HG03439 (cell line): ENCODE measurements around the gene SOWAHB.

Experiments
- ATAC-seq: cut with Tn5 transposase; IDR thresholded peaks from one replicate; pipeline ENCODE4 v1.9.1; 2021; ENCODE audit warnings: mild to moderate bottlenecking, moderate library complexity; ENCODE audit not compliant: unreplicated experiment

Gene SOWAHB

GRCh38 chr4:76897536-76898384 lies at the start of gene SOWAHB:
Gene SOWAHB (minus strand): TSS chr4:76898144. CDS start chr4:76897849, 295 bp downstream.
- ATAC-seq, result no peak

GRCh38 chr4:76947369-76947768 lies 49.4 kb upstream of the SOWAHB start:
- no peak for ATAC-seq

- no peak for ATAC-seq
Observed at GRCh38 chr4:76943790-76944189, 45.8 kb upstream of the SOWAHB start.

GRCh38 chr4:76943129-76943620 lies 45.2 kb upstream of the SOWAHB start:
- no peak for ATAC-seq

- no peak for ATAC-seq
Observed at GRCh38 chr4:76939184-76939583, 41.2 kb upstream of the SOWAHB start.

- ATAC-seq, result no peak
Observed at GRCh38 chr4:76931576-76932276, 33.8 kb upstream of the SOWAHB start.

GRCh38 chr4:76931087-76931486 lies 33.1 kb upstream of the SOWAHB start:
- ATAC-seq, result no peak

- no peak for ATAC-seq
Observed at GRCh38 chr4:76930685-76931084, 32.7 kb upstream of the SOWAHB start.

- ATAC-seq, result no peak
Observed at GRCh38 chr4:76926841-76927240, 28.9 kb upstream of the SOWAHB start.

- ATAC-seq, result no peak
Observed at GRCh38 chr4:76923619-76924357, 25.8 kb upstream of the SOWAHB start.

- no peak for ATAC-seq
Observed at GRCh38 chr4:76920715-76921114, 22.8 kb upstream of the SOWAHB start.

GRCh38 chr4:76909711-76910110 lies 11.8 kb upstream of the SOWAHB start:
- ATAC-seq, result no peak

- ATAC-seq, result no peak
Observed at GRCh38 chr4:76905521-76905920, 7.6 kb upstream of the SOWAHB start.

GRCh38 chr4:76904646-76905190 lies 6.8 kb upstream of the SOWAHB start:
- ATAC-seq, result no peak

GRCh38 chr4:76902233-76902890 lies 4.4 kb upstream of the SOWAHB start:
- ATAC-seq, result no peak

GRCh38 chr4:76898949-76899645 lies 1.2 kb upstream of the SOWAHB start:
- no peak for ATAC-seq

- ATAC-seq, result no peak
Observed at GRCh38 chr4:76898385-76898692, 395 bp upstream of the SOWAHB start.

GRCh38 chr4:76896614-76897535 lies 1.1 kb downstream of the SOWAHB start:
- ATAC-seq, result no peak

GRCh38 chr4:76896048-76896447 lies 1.9 kb downstream of the SOWAHB start:
- no peak for ATAC-seq
